H1 (cell line): Measurements from ENCODE around the gene RNFT2. TPM values are rescaled to one million over a fixed set of nuclear protein-coding genes. Genes with fewer than 3 reads are reported as not detected.
A peak's percentile ranks its signal among the peaks of the same experiment; 100 is the strongest.

Experiments
- CTCF ChIA-PET: fragments of 300-600 bp; sonication (Branson Sonifier 250); formaldehyde crosslinking; loops from one replicate; lab custom pipeline; 2021; ENCODE audit not compliant: partially characterized antibody; lab: Charles Lee
- POLR2A ChIA-PET: fragments of 300-600 bp; sonication (Branson Sonifier 250); formaldehyde crosslinking; loops from one replicate; lab custom pipeline; 2021; ENCODE audit warnings: inconsistent platforms; ENCODE audit not compliant: partially characterized antibody; lab: Charles Lee
- DNase-seq, 2 experiments: peaks; one replicate each; pipeline versions ENCODE4 v3.0.0 to v3.0.0-alpha.2; 2010 to 2022; ENCODE audit warnings: low spot score in 2 of 2, low read depth in 1 of 2, mixed read lengths in 1 of 2
- FAIRE-seq: peaks from 2 replicates; lab custom pipeline; 2011; peaks lifted over from hg19 to GRCh38; lab: Jason Lieb, UNC
- H2AFZ ChIP-seq: 2 replicates; pipeline ENCODE4 v1.8.1; 2012; ENCODE audit warnings: low read length, inconsistent platforms
- H2AK5ac ChIP-seq: 2 replicates; pipeline ENCODE4 v1.6.1; 2013; ENCODE audit warnings: low read depth, low read length
- H2BK120ac ChIP-seq: replicated peaks from 2 replicates; pipeline ENCODE3; 2013; ENCODE audit warnings: low read depth, low read length, inconsistent platforms
- H2BK12ac ChIP-seq: 2 replicates; pipeline ENCODE4 v1.6.1; 2013; ENCODE audit warnings: low read depth, low read length
- H2BK15ac ChIP-seq: 2 replicates; pipeline ENCODE4 v1.6.1; 2013; ENCODE audit warnings: low read length
- H2BK20ac ChIP-seq: 2 replicates; pipeline ENCODE4 v1.6.1; 2013; ENCODE audit warnings: low read length
- H2BK5ac ChIP-seq: 2 replicates; pipeline ENCODE4 v1.6.1; 2013; ENCODE audit warnings: low read depth, low read length
- H3K14ac ChIP-seq: 2 replicates; pipeline ENCODE4 v1.6.1; 2013; ENCODE audit warnings: inconsistent platforms; ENCODE audit not compliant: insufficient read length
- H3K18ac ChIP-seq: 2 replicates; pipeline ENCODE4 v1.6.1; 2013; ENCODE audit warnings: low read length; ENCODE audit errors: extremely low read depth
- H3K23ac ChIP-seq: 2 replicates; pipeline ENCODE4 v1.6.1; 2013; ENCODE audit warnings: inconsistent platforms; ENCODE audit not compliant: insufficient read length
- H3K23me2 ChIP-seq: 2 replicates; pipeline ENCODE4 v1.6.1; 2013; ENCODE audit warnings: low read depth, low read length
- H3K27ac ChIP-seq: 2 replicates; pipeline ENCODE4 v1.6.1; 2011; ENCODE audit warnings: low read depth, low read length, inconsistent platforms
- H3K27me3 ChIP-seq, 4 experiments: replicated peaks in 1 of 4; 1 replicate in 1 of 4; 2 replicates in 3 of 4; pipeline versions ENCODE4 v1.6.1 to v1.8.1; 2011 to 2013; ENCODE audit warnings: low read length in 3 of 4, mild to moderate bottlenecking in 3 of 4, inconsistent platforms in 2 of 4, mixed read lengths in 2 of 4, moderate library complexity in 1 of 4; ENCODE audit not compliant: control insufficient read depth in 3 of 4, insufficient read depth in 3 of 4; ENCODE audit errors: extremely low read depth in 1 of 4
- H3K36me3 ChIP-seq, 4 experiments: 2 replicates each; pipeline versions ENCODE4 v1.6.1 to v1.8.1; 2011 to 2013; ENCODE audit warnings: mild to moderate bottlenecking in 4 of 4, low read length in 3 of 4, moderate library complexity in 2 of 4, control low read depth in 1 of 4, inconsistent platforms in 1 of 4; ENCODE audit not compliant: insufficient read depth in 4 of 4, control insufficient read depth in 2 of 4
- H3K4ac ChIP-seq: replicated peaks from 2 replicates; pipeline ENCODE3; 2013; ENCODE audit warnings: low read length, low read depth, mixed read lengths, inconsistent platforms; ENCODE audit not compliant: insufficient read length
- H3K4me1 ChIP-seq, 4 experiments: replicated peaks in 1 of 4; 1 replicate in 1 of 4; 2 replicates in 3 of 4; pipeline versions ENCODE4 v1.6.1 to v1.8.1; 2011 to 2013; ENCODE audit warnings: low read length in 3 of 4, inconsistent platforms in 2 of 4, mixed read lengths in 1 of 4; ENCODE audit not compliant: insufficient read depth in 4 of 4, control insufficient read depth in 3 of 4
- H3K4me2 ChIP-seq, 2 experiments: 2 replicates each; pipeline versions ENCODE4 v1.6.1 to v1.8.1; 2011 to 2013; ENCODE audit warnings: low read depth in 2 of 2, low read length in 2 of 2, control low read depth in 1 of 2, inconsistent platforms in 1 of 2, mild to moderate bottlenecking in 1 of 2; ENCODE audit not compliant: insufficient read depth in 1 of 2
- H3K4me3 ChIP-seq, 4 experiments: fragments of 200-600, 300-600 bp in 1 of 4; sonication (generic), shearing (Covaris generic), sonication (Bioruptor Twin) in 1 of 4; 2 replicates each; pipeline versions ENCODE4 v1.5.1 to v1.8.1; 2011 to 2016; ENCODE audit warnings: low read length in 4 of 4, low read depth in 3 of 4, control low read depth in 2 of 4, inconsistent platforms in 2 of 4, mild to moderate bottlenecking in 2 of 4, mixed read lengths in 1 of 4, moderate library complexity in 1 of 4; ENCODE audit not compliant: insufficient read depth in 2 of 4; ENCODE audit errors: extremely low read depth in 1 of 4
- H3K56ac ChIP-seq: replicated peaks from 2 replicates; pipeline ENCODE3; 2013; ENCODE audit warnings: low read depth, mild to moderate bottlenecking, mixed read lengths, low read length, inconsistent platforms; ENCODE audit not compliant: insufficient read length
- H3K79me1 ChIP-seq: 2 replicates; pipeline ENCODE4 v1.6.1; 2013; ENCODE audit warnings: low read depth, low read length, control low read depth
- H3K79me2 ChIP-seq, 2 experiments: 2 replicates each; pipeline versions ENCODE4 v1.6.1 to v1.8.1; 2012 to 2013; ENCODE audit warnings: low read length in 2 of 2, mild to moderate bottlenecking in 2 of 2, inconsistent platforms in 1 of 2; ENCODE audit not compliant: insufficient read depth in 2 of 2, control insufficient read depth in 1 of 2
- H3K9ac ChIP-seq, 4 experiments: replicated peaks in 1 of 4; 1 replicate in 1 of 4; 2 replicates in 3 of 4; pipeline versions ENCODE4 v1.6.1 to v1.8.1; 2011 to 2013; ENCODE audit warnings: low read depth in 3 of 4, low read length in 3 of 4, control low read depth in 2 of 4, mild to moderate bottlenecking in 2 of 4, moderate library complexity in 2 of 4, inconsistent platforms in 1 of 4; ENCODE audit errors: extremely low read depth in 1 of 4
- H3K9me3 ChIP-seq, 2 experiments: 2 replicates each; pipeline versions ENCODE4 v1.6.1 to v1.8.1; 2012 to 2013; ENCODE audit warnings: mild to moderate bottlenecking in 2 of 2, moderate library complexity in 2 of 2, control low read depth in 1 of 2, inconsistent platforms in 1 of 2, low read depth in 1 of 2, low read length in 1 of 2, mixed read lengths in 1 of 2; ENCODE audit not compliant: insufficient read depth in 2 of 2
- H4K20me1 ChIP-seq, 2 experiments: replicated peaks in 1 of 2; 2 replicates each; pipeline versions ENCODE3 to v1.8.1; 2011 to 2013; ENCODE audit warnings: inconsistent platforms in 2 of 2, low read length in 2 of 2, mild to moderate bottlenecking in 1 of 2; ENCODE audit not compliant: insufficient read depth in 2 of 2, control insufficient read depth in 1 of 2
- H4K5ac ChIP-seq: 2 replicates; pipeline ENCODE4 v1.6.1; 2013; ENCODE audit warnings: low read length, low read depth, mixed read lengths, inconsistent platforms; ENCODE audit not compliant: insufficient read length
- H4K8ac ChIP-seq: 2 replicates; pipeline ENCODE4 v1.8.0; 2013; ENCODE audit warnings: mild to moderate bottlenecking, moderate library complexity, low read length, inconsistent platforms; ENCODE audit not compliant: insufficient read depth; ENCODE audit errors: extremely low read depth
- H4K91ac ChIP-seq: replicated peaks from 2 replicates; pipeline ENCODE3; 2013; ENCODE audit warnings: low read length, mixed read lengths, inconsistent platforms; ENCODE audit not compliant: insufficient read length
- HDAC6 ChIP-seq: IDR thresholded peaks from one replicate; pipeline ENCODE4 v1.7.1; 2012; ENCODE audit warnings: low read depth, mild to moderate bottlenecking, inconsistent platforms, low read length, moderate library complexity
- NANOG ChIP-seq: IDR thresholded peaks from 2 replicates; pipeline ENCODE4 v1.6.1; 2011; ENCODE audit warnings: low read length, low read depth, mild to moderate bottlenecking, inconsistent platforms; ENCODE audit not compliant: insufficient read depth, poor library complexity, severe bottlenecking
- WGBS, 2 experiments: shearing (Covaris generic) in 1 of 2; methylation state at CpG; one replicate each; pipeline versions ENCODE4 v1.1.6 to v1.1.7; 2013 to 2015; ENCODE audit warnings: low lambda C conversion rate in 2 of 2, mixed read lengths in 2 of 2, inconsistent platforms in 1 of 2, low coverage in 1 of 2, missing lambda C conversion rate in 1 of 2; ENCODE audit not compliant: insufficient replicate concordance in 2 of 2, insufficient coverage in 1 of 2, insufficient read length in 1 of 2; ENCODE audit errors: extremely low coverage in 1 of 2, missing lambda C conversion rate in 1 of 2; 5-methylcytosine and 5-hydroxymethylcytosine counted together
- polyA plus RNA-seq, 7 experiments: library from polyadenylated mRNA; depleted of rRNA in 3 of 7; stranded (reverse) in 5 of 7; unstranded in 2 of 7; fragments of >200 nt in 5 of 7; fragments of 200-250 nt in 2 of 7; gene quantifications; 1 replicate in 5 of 7; 2 replicates in 1 of 7; 4 replicates in 1 of 7; pipeline versions ENCODE4 v1.2.1 to v1.2.3, GENCODE V29; 2011 to 2013; ENCODE audit warnings: missing spikeins in 2 of 7, mixed read lengths in 2 of 7
- total RNA-seq: library from RNA; stranded (reverse); fragmentation: NEBNext Ultra II Directional; extraction: Animal tissue kit (Norgen Biotek cat#: 25700); gene quantifications from 2 replicates; pipeline ENCODE4 v1.2.1, GENCODE V29; 2021

The RNFT2 gene
- total and polyA plus RNA-seq, 2 of the 8 experiments (the other 6 are each of a cell fraction or from before 2014, with no cell fraction given), result 14.2 to 33.1 TPM

DNA sequence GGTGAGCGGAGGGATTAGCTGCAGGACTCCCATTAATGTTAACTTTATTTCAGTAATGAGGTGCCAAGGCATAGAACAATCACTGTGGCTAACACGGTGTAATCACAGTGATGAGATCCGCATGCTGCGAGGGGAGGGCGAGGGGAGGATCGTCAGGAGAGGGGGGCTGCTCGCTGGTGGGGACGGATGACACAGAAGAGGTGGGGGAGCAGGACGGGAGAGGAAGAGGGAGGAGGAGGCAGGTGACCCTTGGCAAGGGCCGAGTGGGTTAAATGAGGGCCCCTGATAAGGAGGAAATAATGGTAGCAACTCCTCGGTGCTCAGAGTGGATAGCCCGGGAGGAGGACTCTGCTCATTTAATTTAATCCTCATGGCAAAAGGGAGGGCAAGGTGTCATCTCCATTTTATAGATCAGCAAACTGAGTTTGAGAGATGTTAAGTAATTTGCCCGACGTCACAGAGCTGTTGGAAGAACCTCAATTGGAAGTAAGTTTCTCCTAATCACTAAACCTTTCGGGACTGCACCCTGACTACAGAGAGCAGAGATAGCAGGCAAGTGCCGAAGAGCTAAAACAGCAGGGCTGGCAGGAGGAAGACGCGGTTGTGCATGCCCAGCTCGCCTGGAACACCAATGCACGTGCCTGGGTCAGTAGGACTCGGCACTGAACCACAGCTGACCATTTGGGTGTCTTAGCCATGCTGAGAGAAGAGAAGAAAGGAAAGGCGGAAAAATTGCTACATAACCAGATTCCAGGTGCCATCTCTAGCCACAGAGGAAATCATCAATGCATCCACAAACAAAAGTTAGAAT lies 43.3 kb upstream of the RNFT2 start:
- Histone ChIP-seq H2BK12ac (peak overlapping the region; percentile 75; the same call in 1 of the 2 replicates), H2BK15ac (no peak overlapping the region), H3K4me2 (peak overlapping the region in 1 of 2 experiments; percentile 74; a peak in 1 of 4 replicates), H3K27me3 (peaks cover 0 to 10% (median 6%) of the 10 kb centered on the region in 4 experiments; a peak in 6 of 7 replicates), H3K23me2 (0 out of 2 replicates have a peak, but pooled peaks cover 5% of the 10 kb centered on the region), H3K56ac (no peak overlapping the region), H4K91ac (no peak overlapping the region), H3K4me3 (no peak overlapping the region), H3K23ac (no peak overlapping the region), H3K9me3 (no peaks in the 10 kb centered on the region), H3K27ac (no peak overlapping the region), H4K20me1 (no peaks in the 10 kb centered on the region), H3K18ac (no peak overlapping the region), H3K9ac (no peak overlapping the region), H2AK5ac (no peak overlapping the region), H3K4me1 (peaks cover 0 to 10% (median 4%) of the 10 kb centered on the region in 4 experiments; a peak in 5 of 7 replicates), H3K4ac (no peak overlapping the region), H3K36me3 (no peaks in the 10 kb centered on the region), H3K79me1 (no peaks in the 10 kb centered on the region), H2BK120ac (no peak overlapping the region), H4K8ac (no peak overlapping the region), H3K79me2 (no peaks in the 10 kb centered on the region), H2BK20ac (no peak overlapping the region), H3K14ac (no peak overlapping the region), H2BK5ac (no peak overlapping the region), H4K5ac (no peak overlapping the region), H2AFZ (no peak overlapping the region)
- FAIRE-seq (no peak), DNase-seq (no peak)
- 86% methylated on average over 19 of the region's 22 CpGs; no CpG with 5 or more reads in 1 of the 2 experiments for WGBS, 2 experiments
- ChIA-PET POLR2A (no interaction called here), CTCF (interaction anchor here (1.0 to 1.4 kb wide), 2 partner anchors 9 to 168 kb away, joined by 3 read pairs; no protein-coding TSS in a partner anchor)
- TF ChIP-seq HDAC6 (no peak), NANOG (no peak)
